Psoas muscle (tissue), 8 donors: ENCODE data around the gene TMEM123. TPM values are rescaled to one million over a fixed set of nuclear protein-coding genes. Genes with fewer than 3 reads are reported as not detected.
A peak's percentile ranks its signal among the peaks of the same experiment; 100 is the strongest.
"Not testable (repeated sequence)": the region's sequence is repeated elsewhere in the genome, so short reads cannot be mapped to it uniquely, and the experiment has no call there.

ENCODE experiments used
- ATAC-seq, 4 donors: fragments of 200-7000 bp; cut with Tn5 transposase; one replicate each; pipeline ENCODE4 v1.9.1; 2020; ENCODE audit warnings: moderate library complexity in 3 of 4, mild to moderate bottlenecking in 2 of 4
- DNase-seq, 2 donors: peaks; one replicate each; pipeline ENCODE4 v3.0.0-alpha.2; 2020
- H3K27ac ChIP-seq: fragments of 200-600 bp; one replicate; pipeline ENCODE4 v1.8.0; 2022
- H3K27me3 ChIP-seq, 3 donors: fragments of 200-600 bp in 1 of 3; one replicate each; pipeline versions ENCODE4 v1.6.1 to v1.8.0; 2013 to 2022; ENCODE audit warnings: low read length in 2 of 3, mild to moderate bottlenecking in 2 of 3, moderate library complexity in 1 of 3; ENCODE audit not compliant: insufficient read depth in 3 of 3
- H3K36me3 ChIP-seq, 2 donors: fragments of 200-600 bp in 1 of 2; one replicate each; pipeline versions ENCODE4 v1.6.1 to v1.8.0; 2013 to 2022; ENCODE audit warnings: low read depth in 1 of 2, mild to moderate bottlenecking in 1 of 2, moderate library complexity in 1 of 2; ENCODE audit not compliant: insufficient read depth in 1 of 2
- H3K4me1 ChIP-seq: fragments of 200-600 bp; one replicate; pipeline ENCODE4 v1.8.0; 2022
- H3K4me3 ChIP-seq: fragments of 200-600 bp; one replicate; pipeline ENCODE4 v1.8.0; 2022; ENCODE audit warnings: mild to moderate bottlenecking
- H3K9me3 ChIP-seq: fragments of 200-600 bp; one replicate; pipeline ENCODE4 v1.8.0; 2022
- CTCF ChIP-seq: fragments of 200-600 bp; IDR thresholded peaks from one replicate; pipeline ENCODE4 v1.8.0; 2022; ENCODE audit warnings: antibody characterized with exemption
- WGBS, 3 donors: extraction: QIAGEN DNeasy Blood & Tissue Kit; methylation state at CpG; one replicate each; pipeline versions ENCODE4 v1.1.6 to v1.1.7; 2013; 5-methylcytosine and 5-hydroxymethylcytosine counted together
- intact Hi-C, 2 donors: fragments of 100-400 bp; cut with DNase I; formaldehyde crosslinking; loops; one replicate each; pipeline versions ENCODE4 v1.11.0 to v1.14.2; 2022
- polyA plus RNA-seq, 3 donors: library from polyadenylated mRNA; stranded (reverse); fragments of 200-250 nt; gene quantifications; one replicate each; pipeline ENCODE4 v1.2.3, GENCODE V29; 2013
- total RNA-seq, 4 donors: library from RNA; stranded (reverse); fragmentation: NEBNext Ultra II Directional in 2 of 4; extraction: Animal tissue kit (Norgen Biotek cat#: 25700) in 2 of 4; gene quantifications; one replicate each; pipeline versions ENCODE4 v1.2.1 to v1.2.4, GENCODE V29; 2021 to 2023
- donor health status: healthy with polysubstance abuse.
- donor health status: DM: no; HTN: no; CAD: no; lungs with moderate emphysema.
- donor health status: Bipolar disorder and iron deficiency.
- donor health status: healthy.
- donor health status: DM: yes; HTN: yes; CAD: no.
- donor health status: DM: no; HTN: no; CAD: no.
- donor health status: DM: no; HTN: no; CAD: no.
- donor health status: DM: yes; HTN: yes; CAD: no.

Gene TMEM123
- total and polyA plus RNA-seq, 7 donors: 10.8 to 42.6 (median 16.9) TPM

GRCh38 chr11:102378818-102379217 lies 73.7 kb downstream of the TMEM123 start:
- no peak for TF ChIP-seq CTCF
- H3K27ac ChIP-seq: no peak overlapping the region
- no peak for ATAC-seq
- no peak overlapping the region for H3K4me3 ChIP-seq
- H3K27me3 ChIP-seq: no peaks in the 10 kb centered on the region
- DNase-seq: no peak
- H3K9me3 ChIP-seq: no peaks in the 10 kb centered on the region
- intact Hi-C loops: no loop called here
- H3K4me1 ChIP-seq: peaks cover 5% of the 10 kb centered on the region
- peaks cover 5 to 65% of the 10 kb centered on the region in 2 donors for H3K36me3 ChIP-seq

DNA sequence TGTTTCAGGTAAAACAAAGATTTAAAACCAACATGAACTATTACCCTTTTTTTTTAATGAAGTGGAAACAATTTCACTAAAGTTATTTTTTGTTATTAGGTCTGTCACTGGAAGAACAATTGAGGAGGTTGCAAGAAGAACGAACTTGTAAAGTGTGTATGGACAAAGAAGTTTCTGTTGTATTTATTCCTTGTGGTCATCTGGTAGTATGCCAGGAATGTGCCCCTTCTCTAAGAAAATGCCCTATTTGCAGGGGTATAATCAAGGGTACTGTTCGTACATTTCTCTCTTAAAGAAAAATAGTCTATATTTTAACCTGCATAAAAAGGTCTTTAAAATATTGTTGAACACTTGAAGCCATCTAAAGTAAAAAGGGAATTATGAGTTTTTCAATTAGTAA lies 74.7 kb downstream of the TMEM123 start:
- no peak for DNase-seq
- Histone ChIP-seq H3K36me3 (peaks cover 5 to 58% of the 10 kb centered on the region in 2 donors), H3K27ac (no peak overlapping the region), H3K4me1 (peaks cover 5% of the 10 kb centered on the region), H3K9me3 (no peaks in the 10 kb centered on the region), H3K27me3 (no peaks in the 10 kb centered on the region), H3K4me3 (no peak overlapping the region)
- TF ChIP-seq CTCF: no peak
- 85 to 87% (median 85%) methylated on average over 2 of the region's 2 CpGs for WGBS, 3 donors
- ATAC-seq: no peak
- intact Hi-C loops: no loop called here

DNA sequence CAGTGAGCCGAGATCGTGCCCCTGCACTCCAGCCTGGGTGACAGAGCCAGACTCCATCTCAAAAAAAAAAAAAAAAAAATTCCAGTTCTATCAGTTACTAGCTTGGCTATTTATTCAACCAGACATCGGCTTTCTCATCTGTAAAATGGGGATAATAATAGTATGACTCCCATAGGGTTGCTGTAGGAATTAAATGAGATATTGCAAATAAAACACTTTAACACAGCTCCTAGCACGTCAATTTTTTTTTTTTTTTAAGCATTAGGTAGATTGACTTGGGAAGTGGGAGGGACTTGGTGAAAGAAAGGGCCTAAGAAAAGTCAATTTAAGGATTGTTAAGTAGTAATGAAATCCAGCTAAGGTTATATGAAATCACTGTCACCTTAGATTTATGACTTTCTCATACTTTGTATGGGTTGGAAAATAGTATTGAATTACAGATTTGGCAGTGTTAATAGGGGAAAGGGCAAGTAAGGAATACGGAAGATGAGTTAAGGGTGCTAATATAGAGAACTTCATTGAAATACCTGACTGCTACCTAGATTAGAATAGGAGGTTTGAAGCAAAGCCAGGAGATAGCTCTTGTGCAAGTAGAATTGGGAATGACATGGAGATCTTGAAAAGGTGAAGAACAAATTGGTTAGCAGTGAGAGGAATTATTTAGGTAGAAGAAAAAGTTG lies 76.7 kb downstream of the TMEM123 start:
- peaks cover 5 to 44% of the 10 kb centered on the region in 2 donors for H3K36me3 ChIP-seq

GRCh38 chr11:102374633-102375424 lies 77.7 kb downstream of the TMEM123 start:
- DNase-seq, H3K4me1 ChIP-seq, H3K27ac ChIP-seq, H3K4me3 ChIP-seq, H3K9me3 ChIP-seq, ATAC-seq, H3K27me3 ChIP-seq, intact Hi-C loops: not testable (repeated sequence)
- peaks cover 4 to 34% of the 10 kb centered on the region in 2 donors for H3K36me3 ChIP-seq
- WGBS, 3 donors: 86 to 89% (median 89%) methylated on average over 29 to 31 of the region's 31 CpGs

More for the DNA sequence above, 76.7 kb downstream of the TMEM123 start:
- no peak for DNase-seq
- ATAC-seq: peak in 2 of 4 donors; percentile 58 to 59
- Histone ChIP-seq H3K4me1 (peaks cover 5% of the 10 kb centered on the region), H3K27ac (no peak overlapping the region), H3K4me3 (no peak overlapping the region), H3K9me3 (no peaks in the 10 kb centered on the region), H3K27me3 (no peaks in the 10 kb centered on the region)
- TF ChIP-seq CTCF: no peak
- 71 to 76% (median 72%) methylated on average over 5 of the region's 5 CpGs for WGBS, 3 donors
- intact Hi-C loops: no loop called here

DNA sequence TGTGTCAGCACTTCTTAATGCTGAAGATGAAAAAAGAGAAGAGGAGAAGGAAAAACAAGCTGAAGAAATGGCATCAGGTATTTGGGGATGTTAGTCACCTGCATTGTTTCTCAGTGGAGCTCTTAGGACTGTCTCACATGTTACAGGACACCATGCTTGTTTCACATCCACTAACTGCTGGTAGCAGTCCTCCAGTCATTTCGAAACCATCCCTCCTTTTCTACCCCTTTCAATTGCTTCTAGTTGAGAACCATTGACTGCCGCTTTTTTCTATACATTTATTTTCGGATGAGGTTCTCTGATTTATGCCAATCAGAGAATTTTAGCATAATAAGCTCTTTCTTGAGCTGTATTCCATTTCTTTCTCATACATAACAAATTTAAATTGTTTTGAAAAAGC lies 84.1 kb downstream of the TMEM123 start:
- Histone ChIP-seq H3K4me3 (no peak overlapping the region), H3K4me1 (no peaks in the 10 kb centered on the region), H3K9me3 (no peaks in the 10 kb centered on the region), H3K36me3 (peaks cover 9 to 56% of the 10 kb centered on the region in 2 donors), H3K27me3 (no peaks in the 10 kb centered on the region), H3K27ac (no peak overlapping the region)
- WGBS, 3 donors: 94 to 97% (median 96%) methylated on average over 3 of the region's 3 CpGs
- ATAC-seq: no peak
- no peak for TF ChIP-seq CTCF
- intact Hi-C loops: no loop called here
- no peak for DNase-seq
